GM23338 (cell line): ENCODE measurements around the gene ADAMTS10. TPM values are rescaled to one million over a fixed set of nuclear protein-coding genes. Genes with fewer than 3 reads are reported as not detected.

Experiments used
- ATAC-seq: fragments of 200-7000 bp; cut with Tn5 transposase; 3 replicates; pipeline ENCODE4 v1.9.1; 2020
- DNase-seq: peaks from one replicate; pipeline ENCODE4 v3.0.0-alpha.2; 2015; ENCODE audit warnings: low spot score
- H2AFZ ChIP-seq: fragments of 200-600 bp; sonication (generic); 2 replicates; pipeline ENCODE4 v1.8.0; 2016; ENCODE audit warnings: antibody characterized with exemption, mild to moderate bottlenecking, moderate library complexity
- H3F3A ChIP-seq: fragments of 200-600 bp; sonication (generic); replicated peaks from 2 replicates; pipeline ENCODE4 v1.8.0; 2017; ENCODE audit warnings: antibody characterized with exemption, mixed run types, low read depth
- H3K27ac ChIP-seq: fragments of 200-600 bp; sonication (generic); 2 replicates; pipeline ENCODE4 v1.6.1; 2016; ENCODE audit warnings: low read depth
- H3K27me3 ChIP-seq: fragments of 200-600 bp; sonication (generic); 2 replicates; pipeline ENCODE4 v1.8.0; 2016; ENCODE audit warnings: mild to moderate bottlenecking, mixed run types, moderate library complexity; ENCODE audit not compliant: insufficient read depth
- H3K36me3 ChIP-seq: fragments of 200-600 bp; sonication (generic); 2 replicates; pipeline ENCODE4 v1.8.0; 2016; ENCODE audit warnings: mild to moderate bottlenecking; ENCODE audit not compliant: insufficient read depth
- H3K4me1 ChIP-seq: fragments of 200-600 bp; sonication (generic); 2 replicates; pipeline ENCODE4 v1.8.0; 2016; ENCODE audit warnings: mild to moderate bottlenecking, moderate library complexity; ENCODE audit not compliant: insufficient read depth
- H3K4me2 ChIP-seq: fragments of 200-600 bp; sonication (generic); 2 replicates; pipeline ENCODE4 v1.7.1; 2017; ENCODE audit warnings: mixed run types
- H3K4me3 ChIP-seq: fragments of 200-600 bp; sonication (generic); 2 replicates; pipeline ENCODE4 v1.6.1; 2016; ENCODE audit warnings: mixed run types
- H3K79me2 ChIP-seq: fragments of 200-600 bp; sonication (generic); replicated peaks from 2 replicates; pipeline ENCODE4 v1.8.0; 2017; ENCODE audit warnings: mild to moderate bottlenecking; ENCODE audit not compliant: insufficient read depth
- H3K9me2 ChIP-seq: fragments of 200-600 bp; sonication (generic); 2 replicates; pipeline ENCODE4 v1.8.0; 2017; ENCODE audit not compliant: insufficient read depth
- H4K20me1 ChIP-seq: fragments of 200-600 bp; sonication (generic); replicated peaks from 2 replicates; pipeline ENCODE4 v1.8.0; 2017; ENCODE audit warnings: mild to moderate bottlenecking; ENCODE audit not compliant: insufficient read depth
- H3K27ac Mint-ChIP-seq: 2 replicates; pipeline ENCODE4 v1.8.0; 2020; ENCODE audit warnings: inconsistent platforms, mild to moderate bottlenecking, moderate library complexity, mixed read lengths
- H3K27me3 Mint-ChIP-seq: 3 replicates; pipeline ENCODE4 v1.8.0; 2022; ENCODE audit warnings: low read depth, mild to moderate bottlenecking, moderate library complexity, mixed read lengths, inconsistent platforms; ENCODE audit not compliant: insufficient read depth, poor library complexity
- H3K36me3 Mint-ChIP-seq: 3 replicates; pipeline ENCODE4 v1.8.0; 2021; ENCODE audit warnings: low read depth, mild to moderate bottlenecking, inconsistent platforms, moderate library complexity, mixed read lengths
- H3K4me1 Mint-ChIP-seq: 3 replicates; pipeline ENCODE4 v1.8.0; 2020; ENCODE audit warnings: mild to moderate bottlenecking, inconsistent platforms, mixed read lengths
- H3K4me3 Mint-ChIP-seq: 3 replicates; pipeline ENCODE4 v1.8.0; 2021; ENCODE audit warnings: moderate library complexity, mild to moderate bottlenecking, inconsistent platforms, mixed read lengths
- H3K9me3 Mint-ChIP-seq: 3 replicates; pipeline ENCODE4 v1.8.0; 2020; ENCODE audit warnings: moderate library complexity, mild to moderate bottlenecking, inconsistent platforms, mixed read lengths
- CREB1 ChIP-seq: fragments of 250-450 bp; sonication (Bioruptor Pico); IDR thresholded peaks from 2 replicates; pipeline ENCODE4 v1.5.0; 2020; ENCODE audit warnings: low read depth, mild to moderate bottlenecking, moderate library complexity
- EZH2 ChIP-seq: fragments of 200-600 bp; sonication (generic); IDR thresholded peaks from one replicate; pipeline ENCODE4 v1.8.0; 2017; ENCODE audit warnings: antibody characterized with exemption, mild to moderate bottlenecking, low read depth; ENCODE audit not compliant: unreplicated experiment
- EZH2phosphoT487 ChIP-seq: fragments of 200-600 bp; sonication (generic); IDR thresholded peaks from one replicate; pipeline ENCODE4 v1.8.1; 2018; ENCODE audit warnings: antibody characterized with exemption; ENCODE audit not compliant: unreplicated experiment
- JUNB ChIP-seq: IDR thresholded peaks from one replicate; pipeline ENCODE4 v1.6.1; 2016; ENCODE audit warnings: antibody characterized with exemption; ENCODE audit not compliant: unreplicated experiment
- POLR2AphosphoS5 ChIP-seq: IDR thresholded peaks from 2 replicates; pipeline ENCODE4 v1.6.1; 2016; ENCODE audit warnings: antibody characterized with exemption, low read depth
- ZNF114 ChIP-seq: fragments of 250-450 bp; sonication (Bioruptor Pico); IDR thresholded peaks from 2 replicates; pipeline ENCODE4 v1.5.0; 2020; ENCODE audit warnings: mild to moderate bottlenecking, moderate library complexity
- ZNF331 ChIP-seq: fragments of 250-450 bp; sonication (Bioruptor Pico); IDR thresholded peaks from 2 replicates; pipeline ENCODE4 v1.5.0; 2020; ENCODE audit warnings: low read depth, mild to moderate bottlenecking, moderate library complexity
- polyA plus RNA-seq: library from polyadenylated mRNA; unstranded; fragments of >200 nt; fragmentation: Nextera tagmentation; extraction: Ambion mirVana; gene quantifications from 2 replicates; pipeline ENCODE4 v1.2.1, GENCODE V29; 2016
- total RNA-seq: library from RNA; depleted of rRNA; stranded (reverse); fragments of >200 nt; shearing (Covaris generic); gene quantifications from 2 replicates; pipeline ENCODE4 v1.2.3, GENCODE V29; 2014
- TF ChIP-seq, protein P1 (sequence below), 2 experiments: fragments of 200-600 bp in 1 of 2; sonication (generic) in 1 of 2; conservative IDR thresholded peaks; 2 replicates each; pipeline versions ENCODE4 v1.5.1 to v1.6.1; 2016 to 2017; ENCODE audit warnings: antibody characterized with exemption in 2 of 2, low read depth in 2 of 2, mild to moderate bottlenecking in 2 of 2, moderate library complexity in 1 of 2
- TF ChIP-seq, protein P2 (sequence below): IDR thresholded peaks from 2 replicates; pipeline ENCODE4 v1.6.1; 2016; ENCODE audit warnings: antibody characterized with exemption

Gene ADAMTS10
- total and polyA plus RNA-seq, 2 experiments from 2014 or later: 5.0 to 25.9 TPM

DNA sequence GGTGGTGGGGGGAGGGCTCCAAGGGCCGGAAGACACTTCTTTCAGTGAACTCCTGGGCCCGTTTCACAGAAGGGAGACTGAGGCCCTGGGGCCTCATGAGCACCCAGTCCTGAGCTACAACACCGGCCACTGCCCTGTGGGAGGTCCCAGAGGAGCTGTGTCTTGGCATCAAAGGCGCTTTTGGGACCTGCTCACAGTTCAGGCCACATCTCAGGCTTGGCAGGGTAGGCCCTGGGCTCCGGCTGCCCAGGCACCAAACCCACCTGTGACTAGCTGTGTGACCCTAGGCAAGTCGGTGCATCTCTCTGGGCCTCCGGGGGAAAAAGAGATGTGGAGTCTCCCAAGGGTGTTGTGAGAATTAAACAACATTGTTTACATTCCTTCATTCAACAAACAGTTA, 49.4 kb upstream of the ADAMTS10 start:
- Mint-ChIP-seq H3K27me3 (peaks cover 7% of the 10 kb centered on the region), H3K4me3 (no peak overlapping the region), H3K27ac (no peak overlapping the region), H3K4me1 (no peaks in the 10 kb centered on the region), H3K36me3 (peaks cover 50% of the 10 kb centered on the region), H3K9me3 (peaks cover 87% of the 10 kb centered on the region)
- Histone ChIP-seq H3K4me2 (no peak overlapping the region), H3K4me1 (no peaks in the 10 kb centered on the region), H2AFZ (no peak overlapping the region), H3F3A (no peaks in the 10 kb centered on the region), H3K27me3 (no peaks in the 10 kb centered on the region), H3K4me3 (no peak overlapping the region), H3K79me2 (no peaks in the 10 kb centered on the region), H3K27ac (no peak overlapping the region), H3K9me2 (no peaks in the 10 kb centered on the region), H3K36me3 (no peaks in the 10 kb centered on the region), H4K20me1 (no peaks in the 10 kb centered on the region)
- TF ChIP-seq JUNB (no peak), EZH2phosphoT487 (no peak), CREB1 (no peak), ZNF114 (CRISPR knock-in tag) (no peak)
- TF ChIP-seq, protein P1, sequence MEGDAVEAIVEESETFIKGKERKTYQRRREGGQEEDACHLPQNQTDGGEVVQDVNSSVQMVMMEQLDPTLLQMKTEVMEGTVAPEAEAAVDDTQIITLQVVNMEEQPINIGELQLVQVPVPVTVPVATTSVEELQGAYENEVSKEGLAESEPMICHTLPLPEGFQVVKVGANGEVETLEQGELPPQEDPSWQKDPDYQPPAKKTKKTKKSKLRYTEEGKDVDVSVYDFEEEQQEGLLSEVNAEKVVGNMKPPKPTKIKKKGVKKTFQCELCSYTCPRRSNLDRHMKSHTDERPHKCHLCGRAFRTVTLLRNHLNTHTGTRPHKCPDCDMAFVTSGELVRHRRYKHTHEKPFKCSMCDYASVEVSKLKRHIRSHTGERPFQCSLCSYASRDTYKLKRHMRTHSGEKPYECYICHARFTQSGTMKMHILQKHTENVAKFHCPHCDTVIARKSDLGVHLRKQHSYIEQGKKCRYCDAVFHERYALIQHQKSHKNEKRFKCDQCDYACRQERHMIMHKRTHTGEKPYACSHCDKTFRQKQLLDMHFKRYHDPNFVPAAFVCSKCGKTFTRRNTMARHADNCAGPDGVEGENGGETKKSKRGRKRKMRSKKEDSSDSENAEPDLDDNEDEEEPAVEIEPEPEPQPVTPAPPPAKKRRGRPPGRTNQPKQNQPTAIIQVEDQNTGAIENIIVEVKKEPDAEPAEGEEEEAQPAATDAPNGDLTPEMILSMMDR (conservative IDR thresholded peaks at IDR 0.05; ENCODE audit: low read depth in 2 of 2): no peak
- DNase-seq (no peak), ATAC-seq (no peak)

DNA sequence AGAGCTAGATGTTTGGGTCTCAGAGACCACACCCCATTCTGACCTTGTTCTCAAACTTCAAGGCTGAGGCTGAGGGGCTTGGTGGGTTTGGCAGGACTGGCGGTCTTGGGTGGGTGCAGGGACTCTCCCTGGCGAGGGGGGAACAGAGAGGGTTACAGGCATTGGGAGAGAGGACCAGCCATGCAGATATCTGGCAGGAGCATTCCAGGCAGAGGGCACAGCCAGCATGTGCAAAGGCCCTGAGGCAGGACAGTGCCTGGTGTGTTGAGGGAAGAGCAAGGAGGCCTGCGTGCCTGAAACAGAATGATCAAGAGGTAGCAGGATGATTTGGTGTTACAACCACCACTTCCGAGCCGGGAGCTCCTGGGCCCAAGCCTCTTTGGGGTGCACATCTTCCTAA, 47.4 kb upstream of the ADAMTS10 start:
- no peak for DNase-seq
- H4K20me1 ChIP-seq: no peaks in the 10 kb centered on the region
- no peak overlapping the region for H3K4me2 ChIP-seq
- TF ChIP-seq ZNF331 (CRISPR knock-in tag) (no peak), POLR2AphosphoS5 (no peak)
- Mint-ChIP-seq H3K27ac (no peak overlapping the region), H3K9me3 (peaks cover 86% of the 10 kb centered on the region), H3K36me3 (peaks cover 37% of the 10 kb centered on the region), H3K27me3 (peaks cover 11% of the 10 kb centered on the region), H3K4me3 (no peak overlapping the region), H3K4me1 (no peaks in the 10 kb centered on the region)
- no peaks in the 10 kb centered on the region for H3K36me3 ChIP-seq
- H3K27ac ChIP-seq: no peak overlapping the region
- no peak for ATAC-seq
- H3K27me3 ChIP-seq: no peaks in the 10 kb centered on the region
- H3K4me3 ChIP-seq: no peak overlapping the region
- no peaks in the 10 kb centered on the region for H3K4me1 ChIP-seq
- H2AFZ ChIP-seq: no peak overlapping the region
- no peaks in the 10 kb centered on the region for H3K9me2 ChIP-seq
- no peaks in the 10 kb centered on the region for H3F3A ChIP-seq
- H3K79me2 ChIP-seq: no peaks in the 10 kb centered on the region

DNA sequence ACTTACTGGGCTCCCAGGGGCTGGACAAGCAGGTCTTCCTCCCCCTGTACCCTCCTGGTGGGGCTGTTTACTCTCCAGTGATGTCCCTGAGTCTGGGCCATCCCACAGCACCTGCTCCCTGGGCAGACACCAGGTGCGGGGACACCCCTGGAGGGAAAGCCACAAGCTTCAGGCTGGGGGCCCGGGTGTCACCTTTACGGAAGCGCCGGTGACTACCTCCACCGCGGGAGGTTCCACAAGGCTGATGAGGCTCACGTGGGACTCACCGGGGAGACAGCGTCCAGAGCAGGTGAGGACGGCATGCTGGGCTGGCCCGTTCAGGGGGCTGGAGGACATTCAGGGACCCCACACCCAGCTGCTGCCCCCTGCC, 44.8 kb upstream of the ADAMTS10 start:
- H3K27ac ChIP-seq: no peak overlapping the region
- no peaks in the 10 kb centered on the region for H3K9me2 ChIP-seq
- no peak overlapping the region for H3K4me2 ChIP-seq
- H3K27me3 ChIP-seq: no peaks in the 10 kb centered on the region
- no peak overlapping the region for H3K4me3 Mint-ChIP-seq
- H3K4me3 ChIP-seq: no peak overlapping the region
- H2AFZ ChIP-seq: no peak overlapping the region
- peaks cover 11% of the 10 kb centered on the region for H3K27me3 Mint-ChIP-seq
- peaks cover 27% of the 10 kb centered on the region for H3K36me3 Mint-ChIP-seq
- no peak for DNase-seq
- H3K27ac Mint-ChIP-seq: no peak overlapping the region
- H3K4me1 ChIP-seq: no peaks in the 10 kb centered on the region
- H3K4me1 Mint-ChIP-seq: no peaks in the 10 kb centered on the region
- H3F3A ChIP-seq: no peaks in the 10 kb centered on the region
- no peaks in the 10 kb centered on the region for H3K36me3 ChIP-seq
- ATAC-seq: no peak
- no peaks in the 10 kb centered on the region for H3K79me2 ChIP-seq
- H3K9me3 Mint-ChIP-seq: peaks cover 84% of the 10 kb centered on the region
- H4K20me1 ChIP-seq: no peaks in the 10 kb centered on the region
- TF ChIP-seq JUNB (no peak), EZH2phosphoT487 (no peak), EZH2 (no peak), ZNF114 (CRISPR knock-in tag) (no peak)
- TF ChIP-seq, protein P2, sequence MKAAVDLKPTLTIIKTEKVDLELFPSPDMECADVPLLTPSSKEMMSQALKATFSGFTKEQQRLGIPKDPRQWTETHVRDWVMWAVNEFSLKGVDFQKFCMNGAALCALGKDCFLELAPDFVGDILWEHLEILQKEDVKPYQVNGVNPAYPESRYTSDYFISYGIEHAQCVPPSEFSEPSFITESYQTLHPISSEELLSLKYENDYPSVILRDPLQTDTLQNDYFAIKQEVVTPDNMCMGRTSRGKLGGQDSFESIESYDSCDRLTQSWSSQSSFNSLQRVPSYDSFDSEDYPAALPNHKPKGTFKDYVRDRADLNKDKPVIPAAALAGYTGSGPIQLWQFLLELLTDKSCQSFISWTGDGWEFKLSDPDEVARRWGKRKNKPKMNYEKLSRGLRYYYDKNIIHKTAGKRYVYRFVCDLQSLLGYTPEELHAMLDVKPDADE: no peak
